Gastrocnemius medialis (tissue), 4 donors: ENCODE data around the gene EIF2S1.

Source experiments
- CTCF ChIP-seq, 5 experiments: fragments of 450-650 bp in 3 of 5; fragments of 200-600 bp in 2 of 5; sonication (generic) in 2 of 5; IDR thresholded peaks in 4 of 5; conservative IDR thresholded peaks in 1 of 5; 1 replicate in 4 of 5; 2 replicates in 1 of 5; pipeline ENCODE4 v1.5.1; 2016 to 2019; ENCODE audit warnings: antibody characterized with exemption in 5 of 5, mild to moderate bottlenecking in 3 of 5, moderate library complexity in 3 of 5
- POLR2A ChIP-seq, 2 donors: fragments of 450-650 bp; IDR thresholded peaks; one replicate each; pipeline ENCODE4 v1.6.1; 2017; ENCODE audit warnings: antibody characterized with exemption in 2 of 2, mild to moderate bottlenecking in 2 of 2, moderate library complexity in 2 of 2

- no peak for TF ChIP-seq CTCF (IDR thresholded peaks at IDR 0.05 in 4 of 5, conservative IDR thresholded peaks at IDR 0.05 in 1 of 5)
- no peak for TF ChIP-seq POLR2A (IDR thresholded peaks at IDR 0.05)
Observed at GRCh38 chr14:67397536-67397935, 37.4 kb downstream of the EIF2S1 start.
